Measurements from ENCODE around the gene ZDHHC21.
"Not testable (repeated sequence)": the region's sequence is repeated elsewhere in the genome, so short reads cannot be mapped to it uniquely, and the experiment has no call there.

ZDHHC21 gene

GRCh38 chr9:14678776-14679175, 14.5 kb downstream of the ZDHHC21 start:
- DNase-seq = no peak

GRCh38 chr9:14677872-14678271, 15.4 kb downstream of the ZDHHC21 start:
- no peak for DNase-seq

GRCh38 chr9:14677396-14677795, 15.8 kb downstream of the ZDHHC21 start:
- DNase-seq = no peak

GRCh38 chr9:14674630-14675029, 18.6 kb downstream of the ZDHHC21 start:
- DNase-seq = no peak

- no peak for DNase-seq
Measured at GRCh38 chr9:14671377-14671776, 21.9 kb downstream of the ZDHHC21 start.

DNA sequence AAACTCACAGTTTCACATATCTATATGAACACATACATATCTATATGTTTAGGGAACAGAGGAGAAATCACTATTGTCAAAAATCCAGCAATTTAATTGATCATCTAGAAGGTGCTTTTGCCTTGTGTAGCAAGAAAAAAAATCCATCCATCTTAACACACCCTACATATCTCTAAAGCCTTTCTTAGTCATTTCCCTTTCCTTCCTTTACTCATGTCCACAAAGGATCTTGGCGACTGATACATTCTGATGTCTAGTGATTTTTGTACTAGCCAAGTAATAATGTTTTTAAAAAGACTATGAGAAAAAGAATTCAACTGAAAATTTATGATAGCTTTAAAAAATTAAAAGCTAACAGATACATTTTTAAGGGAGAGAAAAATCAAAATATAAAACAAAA, 22.5 kb downstream of the ZDHHC21 start:
- no peak for DNase-seq

DNA sequence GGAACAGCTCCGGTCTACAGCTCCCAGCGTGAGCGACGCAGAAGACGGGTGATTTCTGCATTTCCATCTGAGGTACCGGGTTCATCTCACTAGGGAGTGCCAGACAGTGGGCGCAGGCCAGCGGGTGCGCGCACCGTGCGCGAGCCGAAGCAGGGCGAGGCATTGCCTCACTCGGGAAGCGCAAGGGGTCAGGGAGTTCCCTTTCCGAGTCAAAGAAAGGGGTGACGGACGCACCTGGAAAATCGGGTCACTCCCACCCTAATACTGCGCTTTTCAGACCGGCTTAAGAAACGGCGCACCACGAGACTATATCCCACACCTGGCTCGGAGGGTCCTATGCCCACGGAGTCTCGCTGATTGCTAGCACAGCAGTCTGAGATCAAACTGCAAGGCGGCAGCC, 29.2 kb downstream of the ZDHHC21 start:
- DNase-seq = not testable (repeated sequence)

DNA sequence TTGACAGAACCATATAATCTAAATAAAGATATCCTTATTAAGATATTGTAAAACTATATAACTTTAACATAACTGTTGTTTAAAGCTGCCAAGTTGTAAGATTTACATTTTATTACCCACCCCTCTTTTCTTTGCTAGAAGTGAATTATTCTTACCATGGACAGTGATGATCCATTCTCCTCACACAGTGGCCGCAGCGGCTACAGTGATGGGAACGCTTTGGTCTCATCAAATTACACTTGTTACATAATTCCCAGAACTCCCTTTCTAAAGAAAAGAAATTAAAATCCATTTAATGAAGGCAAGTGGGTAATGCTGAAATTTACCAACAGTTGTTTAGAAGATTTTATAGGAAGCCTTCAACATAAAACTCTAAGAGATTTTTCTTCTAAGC, 31.2 kb downstream of the ZDHHC21 start:
- DNase-seq = no peak

DNA sequence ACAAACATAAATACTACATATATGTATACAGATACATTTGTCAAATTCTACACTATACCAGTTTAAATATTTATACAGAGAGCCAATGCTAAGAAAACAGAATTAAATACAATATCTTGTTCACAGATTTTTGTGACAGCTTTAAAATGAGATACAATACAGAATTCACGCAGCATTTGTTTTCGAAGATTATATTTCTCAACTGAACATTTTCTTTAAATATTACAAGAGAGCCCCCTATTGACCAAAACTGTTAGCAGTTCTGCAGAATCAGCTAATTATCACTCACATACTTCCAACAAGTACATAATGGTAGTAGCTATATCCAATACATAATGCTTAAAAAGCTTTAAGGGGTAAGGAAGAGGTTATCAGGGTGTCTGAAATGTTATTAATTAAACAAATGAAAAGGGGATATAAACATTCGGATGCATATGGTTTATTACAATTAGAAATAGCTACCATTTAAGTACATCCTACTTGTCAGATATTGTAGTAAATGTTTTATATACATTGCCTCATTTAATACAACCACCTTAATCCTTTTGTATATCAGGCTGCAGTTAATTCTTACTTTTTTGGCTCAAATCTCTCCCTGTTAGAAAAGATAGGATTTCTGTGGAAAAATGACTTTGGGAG, 31.7 kb downstream of the ZDHHC21 start:
- no peak for DNase-seq

DNA sequence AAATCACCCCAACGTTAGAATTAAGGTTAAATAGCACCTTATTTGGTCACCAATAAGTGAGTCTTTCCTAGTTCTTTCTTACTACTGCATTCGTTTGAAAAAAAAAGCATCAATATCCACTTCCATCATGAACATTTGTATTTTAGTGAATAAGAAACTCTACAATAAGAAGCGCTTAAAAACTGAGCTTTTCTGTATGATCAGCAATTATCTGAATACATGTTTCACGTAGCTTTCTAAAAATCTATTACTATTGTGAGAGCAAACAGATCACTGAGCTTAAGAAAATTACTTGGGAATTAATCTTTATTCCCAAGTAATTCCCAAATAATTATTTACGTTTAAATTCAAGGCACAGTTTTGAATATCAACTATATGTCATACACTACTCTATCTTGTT, 32.5 kb downstream of the ZDHHC21 start:
- no peak for DNase-seq

DNA sequence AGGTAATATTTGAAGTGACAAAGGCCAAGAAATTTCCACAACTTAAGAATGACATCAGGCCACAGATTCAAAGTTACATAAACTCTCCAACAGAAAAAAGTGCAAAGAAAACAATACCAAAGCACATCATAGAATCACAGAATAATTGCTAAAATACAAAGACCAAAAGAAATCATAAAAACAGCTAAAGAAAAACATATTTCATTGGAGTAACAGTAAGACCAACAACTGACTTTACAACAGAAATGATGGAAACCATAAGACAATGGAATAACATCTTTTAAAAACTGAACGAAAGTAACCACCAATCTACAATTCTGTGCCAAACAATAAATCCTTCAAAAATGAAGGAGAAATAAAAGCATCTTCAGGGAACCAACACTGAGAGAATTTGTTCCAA, 38.3 kb downstream of the ZDHHC21 start:
- no peak for DNase-seq

- no peak for DNase-seq
Measured at GRCh38 chr9:14653511-14653910, 39.7 kb downstream of the ZDHHC21 start.

DNA sequence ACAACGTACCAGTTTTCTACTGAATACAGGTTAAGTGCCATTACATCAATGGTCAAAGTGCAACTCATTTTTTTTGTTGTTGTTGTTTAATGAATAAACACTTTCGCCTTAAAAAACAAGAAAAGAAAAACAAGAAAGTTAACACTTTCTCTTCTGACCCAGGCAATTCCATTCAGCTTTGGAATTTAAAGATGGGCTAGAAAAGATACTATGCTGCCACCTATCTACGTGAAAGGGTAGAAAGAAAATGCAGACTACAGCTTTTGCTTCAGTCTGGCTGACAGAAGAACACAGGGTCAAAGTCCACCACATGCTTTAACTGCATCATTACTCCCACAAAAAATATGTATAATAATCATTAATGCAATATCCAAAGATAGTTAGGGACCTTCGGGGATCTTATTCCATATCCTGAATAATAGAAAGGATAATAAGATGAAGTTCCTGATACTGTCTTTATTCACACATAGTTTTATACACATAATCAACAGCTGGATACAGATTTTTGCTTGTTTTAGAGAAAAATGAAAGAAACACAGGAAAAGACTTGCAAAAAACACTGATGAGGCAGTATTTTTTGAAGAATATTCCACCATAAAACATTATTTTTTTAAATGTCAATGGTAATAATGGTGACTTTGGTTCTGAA, 40.4 kb downstream of the ZDHHC21 start:
- no peak for DNase-seq

GRCh38 chr9:14650596-14650995, 42.6 kb downstream of the ZDHHC21 start:
- no peak for DNase-seq

- no peak for DNase-seq
Measured at GRCh38 chr9:14645648-14646047, 47.6 kb downstream of the ZDHHC21 start.

- DNase-seq = no peak
Measured at GRCh38 chr9:14640967-14641366, 52.3 kb downstream of the ZDHHC21 start.

- no peak for DNase-seq
Measured at GRCh38 chr9:14640294-14640693, 52.9 kb downstream of the ZDHHC21 start.

DNA sequence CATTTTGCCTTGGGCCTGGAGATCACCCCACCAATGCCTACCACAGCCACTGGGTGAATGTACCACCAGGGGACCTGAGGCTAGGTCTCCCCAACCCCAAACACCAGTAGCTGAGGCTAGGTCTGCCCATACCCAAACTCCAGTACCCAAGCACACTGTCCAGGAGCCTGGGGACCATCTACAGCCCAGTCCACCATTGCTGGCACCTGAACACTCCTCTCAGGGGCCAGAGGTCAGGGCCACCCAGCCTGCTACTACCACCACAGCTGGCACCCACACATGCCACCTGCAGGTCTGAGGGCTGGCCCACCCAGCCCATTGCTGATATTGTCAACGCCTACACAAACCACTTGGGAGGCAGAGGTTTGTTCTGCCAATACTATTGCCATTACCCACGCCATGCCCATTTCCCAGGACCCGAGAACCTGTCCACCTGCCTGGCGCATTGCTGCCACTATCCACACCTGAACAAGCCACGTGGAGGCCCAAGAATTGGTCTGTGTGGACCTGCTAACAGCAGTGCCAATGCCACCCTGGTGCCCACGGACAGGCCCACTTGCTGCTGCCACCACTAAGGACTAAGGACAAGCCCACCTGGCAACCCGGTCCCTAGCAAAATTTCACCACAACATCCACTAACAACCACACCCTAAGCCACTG, 59.2 kb downstream of the ZDHHC21 start:
- DNase-seq = no peak

DNA sequence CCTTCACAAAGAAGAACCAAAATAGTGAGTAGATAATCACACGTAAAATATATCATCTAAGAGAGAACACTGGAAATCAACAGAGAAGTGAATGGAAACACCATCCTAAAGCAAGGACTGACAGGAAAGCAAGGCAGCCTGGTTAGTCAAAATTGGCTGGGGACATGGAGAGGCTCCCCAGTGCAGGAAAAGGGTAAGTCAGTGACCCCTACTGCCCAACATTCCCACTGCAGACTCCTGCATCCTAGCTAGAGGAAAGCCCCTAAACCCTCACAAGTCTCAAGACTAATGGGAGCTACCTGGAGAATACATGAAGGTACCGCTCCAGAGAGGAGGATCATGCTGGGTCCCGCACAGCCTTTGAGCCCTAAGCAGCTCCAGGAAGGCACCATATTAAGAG, 60.1 kb downstream of the ZDHHC21 start:
- no peak for DNase-seq

- DNase-seq = no peak
Measured at GRCh38 chr9:14627513-14627912, 65.7 kb downstream of the ZDHHC21 start.

GRCh38 chr9:14618836-14619420, 74.3 kb downstream of the ZDHHC21 start:
- no peak for DNase-seq

DNA sequence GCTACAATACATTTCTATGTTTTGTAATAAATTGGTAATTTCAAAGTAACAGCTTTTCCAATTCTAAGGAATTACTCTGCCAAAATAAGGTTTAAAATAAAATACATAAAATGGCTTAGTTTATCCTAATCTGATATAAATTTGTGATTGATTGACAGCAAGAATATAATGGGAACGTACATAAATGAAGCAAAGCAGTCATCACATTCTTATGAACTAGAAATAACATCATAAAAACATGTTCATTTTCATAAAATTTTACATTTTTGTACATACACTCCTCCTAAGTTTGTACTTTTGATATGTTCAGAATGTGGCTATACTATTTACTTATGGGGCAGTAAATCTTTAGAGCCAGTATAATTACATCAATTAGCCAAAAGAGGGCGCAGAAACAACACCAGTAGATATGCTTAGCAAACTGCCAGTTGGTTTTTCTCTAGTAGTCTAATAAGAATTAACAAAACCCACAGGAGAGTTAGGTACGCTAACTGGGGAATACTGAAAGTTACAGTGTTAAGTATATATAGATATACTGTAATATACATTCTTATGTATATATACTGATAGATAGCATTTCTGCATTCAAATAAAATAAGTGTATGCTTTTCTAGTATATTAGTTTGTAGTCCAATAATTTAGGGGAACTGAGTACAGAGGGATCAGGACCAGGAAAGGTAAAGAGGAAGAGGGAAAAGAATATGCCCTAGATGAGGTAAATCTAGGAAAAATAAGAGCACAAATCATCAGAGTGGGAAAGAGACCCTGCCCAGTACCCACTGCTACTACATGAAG, 76.8 kb downstream of the ZDHHC21 start:
- DNase-seq = peak; percentile 43

GRCh38 chr9:14608540-14608939, 84.7 kb downstream of the ZDHHC21 start:
- no peak for DNase-seq

All from CD4-positive, alpha-beta T cell treated with Interleukin-12 subunit alpha and Interleukin-12 subunit beta, for 1 hour (primary cell).